T47D (cell line): ENCODE results near the gene GPN1.
A peak's percentile ranks its signal among the peaks of the same experiment; 100 is the strongest.
"Not testable (repeated sequence)": the region's sequence is repeated elsewhere in the genome, so short reads cannot be mapped to it uniquely, and the experiment has no call there.

Source experiments
- DNase-seq, 2 experiments: peaks; one replicate each; pipeline versions ENCODE4 v3.0.0 to v3.0.0-alpha.2; 2011 to 2012; ENCODE audit warnings: low read depth in 1 of 2, low spot score in 1 of 2
- JUND ChIP-seq: IDR thresholded peaks from 2 replicates; pipeline ENCODE4 v1.6.1; 2012; ENCODE audit warnings: low read depth
- in situ Hi-C: cut with HindIII; loops from 2 replicates; pipeline ENCODE4 v1.10.0; 2016; ENCODE audit warnings: low sequenced_read_pairs, low pct_unique_long_range_greater_than_20kb

Gene GPN1

DNA sequence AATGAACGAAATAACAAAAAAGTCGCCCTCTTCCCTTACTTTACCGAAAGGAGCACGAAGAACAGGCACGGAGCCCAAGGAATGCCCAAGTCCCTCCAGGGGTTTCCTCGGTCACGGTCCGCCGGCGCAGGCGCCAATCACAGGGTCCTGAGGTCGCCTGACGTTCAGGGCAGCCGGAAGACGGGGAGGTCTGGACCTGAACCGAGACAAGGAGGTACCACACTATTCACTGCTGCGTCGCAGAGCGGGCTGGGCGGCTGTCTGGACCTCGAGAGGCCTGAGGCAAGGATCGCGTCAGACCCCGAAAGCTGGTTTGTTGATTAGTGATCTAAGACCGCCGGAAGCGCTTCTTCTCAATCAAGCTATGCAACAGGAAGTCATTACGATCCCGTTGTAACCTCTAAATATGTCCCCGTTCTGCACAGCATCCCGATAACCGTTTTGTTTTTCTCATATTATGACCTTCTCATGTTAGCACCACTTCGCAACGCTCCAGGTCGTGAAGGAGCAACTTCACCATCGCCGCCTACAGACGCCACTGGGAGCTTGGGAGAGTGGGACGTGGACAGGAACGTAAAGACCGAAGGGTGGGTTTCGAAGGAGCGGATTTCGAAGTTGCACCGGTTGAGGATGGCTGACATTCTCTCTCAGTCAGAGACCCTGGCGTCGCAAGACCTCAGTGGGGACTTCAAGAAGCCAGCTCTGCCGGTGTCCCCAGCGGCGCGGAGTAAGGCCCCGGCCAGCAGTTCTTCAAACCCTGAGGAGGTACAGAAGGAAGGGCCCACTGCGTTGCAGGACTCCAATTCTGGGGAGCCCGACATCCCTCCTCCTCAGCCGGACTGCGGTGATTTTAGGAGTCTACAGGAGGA, 34.7 kb downstream of the GPN1 start, which contains the start of the genes SLC4A1AP and SUPT7L:
Gene SLC4A1AP (plus strand): TSS at position 605 of the 869 bp plus-strand sequence. CDS start 26 bp downstream, at position 631.
Gene SUPT7L (minus strand): TSS at position 330 of the 869 bp plus-strand sequence. CDS start 1,422 bp downstream, outside the sequence.
- in situ Hi-C loops, result no loop called here
- no peak for TF ChIP-seq JUND
- DNase-seq, result peak; percentile 37 to 82

DNA sequence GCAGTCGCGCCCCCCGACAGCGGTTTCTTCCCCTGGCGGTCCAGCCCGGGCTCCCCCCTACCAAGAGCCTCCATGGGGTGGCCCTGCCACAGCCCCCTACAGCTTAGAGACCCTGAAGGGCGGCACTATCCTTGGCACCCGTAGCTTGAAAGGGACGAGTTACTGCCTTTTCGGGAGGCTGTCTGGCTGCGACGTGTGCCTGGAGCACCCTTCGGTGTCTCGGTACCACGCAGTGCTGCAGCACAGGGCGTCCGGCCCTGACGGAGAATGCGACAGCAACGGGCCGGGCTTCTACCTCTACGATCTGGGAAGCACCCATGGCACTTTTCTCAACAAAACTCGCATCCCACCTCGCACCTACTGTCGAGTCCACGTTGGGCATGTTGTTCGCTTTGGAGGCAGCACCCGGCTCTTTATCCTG, 35.3 kb downstream of the GPN1 start:
- in situ Hi-C loops, result no loop called here
- no peak for TF ChIP-seq JUND
- DNase-seq, result no peak

DNA sequence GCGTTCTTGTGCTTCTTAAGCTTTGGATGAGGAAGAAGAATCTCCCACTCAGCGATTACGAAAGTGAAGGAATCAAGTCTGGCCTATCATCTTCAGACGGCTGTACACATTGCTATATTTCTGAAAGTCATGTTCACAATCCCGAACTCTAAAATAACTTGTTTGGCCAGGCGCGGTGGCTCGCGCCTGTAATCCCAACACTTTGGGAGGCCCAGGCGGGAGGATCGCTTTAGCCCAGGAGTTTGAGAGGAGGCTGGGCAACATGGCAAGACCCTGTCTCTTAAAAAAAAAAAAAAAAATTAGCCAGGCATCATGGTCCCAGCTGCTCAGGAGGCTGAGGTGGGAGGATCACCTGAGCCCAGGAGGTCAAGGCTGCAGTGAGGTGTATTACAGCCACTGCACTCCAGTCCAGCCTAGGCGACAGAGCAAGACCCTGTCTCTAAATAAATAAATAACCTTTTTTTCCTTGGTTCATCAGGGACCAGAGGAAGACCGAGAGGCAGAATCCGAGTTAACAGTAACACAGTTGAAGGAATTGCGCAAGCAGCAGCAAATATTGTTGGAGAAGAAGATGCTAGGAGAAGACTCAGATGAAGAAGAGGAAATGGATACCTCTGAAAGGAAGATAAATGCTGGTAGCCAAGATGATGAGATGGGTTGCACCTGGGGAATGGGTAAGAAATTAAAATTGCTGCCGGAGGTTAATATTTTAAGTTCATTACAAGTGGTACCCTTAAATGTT, 35.9 kb downstream of the GPN1 start:
- in situ Hi-C loops, result no loop called here
- TF ChIP-seq JUND, result no peak
- DNase-seq, result no peak

DNA sequence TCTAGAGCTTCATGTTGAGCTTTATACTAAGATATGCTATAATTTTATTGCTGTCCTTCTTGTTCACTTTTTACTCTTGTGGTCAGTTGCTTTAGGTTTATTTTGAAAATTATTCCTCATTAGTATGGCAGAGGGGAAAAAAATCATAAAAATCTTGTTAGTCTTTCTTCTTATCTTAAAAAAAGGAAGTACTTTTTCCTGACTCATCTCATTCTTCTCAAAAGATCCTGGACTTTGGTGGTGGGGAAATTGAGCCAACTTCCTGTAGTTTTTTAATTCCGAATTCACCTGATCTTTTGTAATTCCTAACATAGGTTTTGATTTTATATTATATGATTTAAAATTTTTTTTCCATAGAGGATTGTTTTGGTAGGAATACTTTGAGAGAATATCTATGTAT, 38.6 kb downstream of the GPN1 start:
- DNase-seq, result no peak
- in situ Hi-C loops, result no loop called here
- TF ChIP-seq JUND, result no peak

DNA sequence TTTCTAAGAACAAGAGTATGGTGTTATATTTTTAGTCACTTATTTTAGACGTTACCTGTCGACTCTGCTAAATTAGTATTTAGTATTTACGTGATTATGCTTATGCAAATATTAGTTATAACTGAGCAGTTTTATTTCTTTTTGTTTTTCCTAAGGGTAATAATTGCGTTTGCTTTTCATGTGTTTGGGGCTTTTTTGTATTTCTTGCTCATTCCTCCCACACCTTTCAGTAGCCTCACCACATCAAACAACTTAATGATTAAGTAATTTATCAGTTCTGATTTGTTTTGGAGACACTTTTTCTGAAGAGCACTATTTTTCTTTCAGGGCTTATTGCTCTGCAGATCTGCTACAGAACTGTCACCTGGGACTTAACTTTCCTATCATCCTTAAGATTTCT, 42.4 kb downstream of the GPN1 start:
- no peak for TF ChIP-seq JUND

GRCh38 chr2:27672723-27673486, 44.1 kb downstream of the GPN1 start:
- DNase-seq, result no peak
- in situ Hi-C loops, result no loop called here
- no peak for TF ChIP-seq JUND

More for the DNA sequence above, 42.4 kb downstream of the GPN1 start:
- DNase-seq, result no peak
- in situ Hi-C loops, result no loop called here

DNA sequence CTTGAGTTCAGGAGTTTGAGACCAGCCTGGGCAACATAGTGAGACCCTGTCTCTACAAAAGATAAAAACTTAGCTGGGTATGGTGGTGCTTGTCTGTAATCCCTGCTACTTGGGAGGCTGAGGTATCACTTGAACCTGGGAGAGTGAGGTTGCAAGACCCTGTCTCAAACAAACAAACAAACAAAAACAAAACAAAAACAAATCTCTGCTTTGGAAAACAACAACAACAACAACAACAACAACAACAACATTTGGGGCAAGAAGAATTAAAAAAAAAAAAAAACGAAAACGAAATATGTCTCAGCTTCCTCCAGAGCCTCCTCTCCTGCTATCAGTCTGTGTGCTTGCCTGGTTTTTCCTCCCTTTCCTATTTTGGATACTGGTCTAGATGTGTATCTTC, 51.7 kb downstream of the GPN1 start:
- no peak for TF ChIP-seq JUND
- no peak for DNase-seq
- in situ Hi-C loops, result no loop called here

DNA sequence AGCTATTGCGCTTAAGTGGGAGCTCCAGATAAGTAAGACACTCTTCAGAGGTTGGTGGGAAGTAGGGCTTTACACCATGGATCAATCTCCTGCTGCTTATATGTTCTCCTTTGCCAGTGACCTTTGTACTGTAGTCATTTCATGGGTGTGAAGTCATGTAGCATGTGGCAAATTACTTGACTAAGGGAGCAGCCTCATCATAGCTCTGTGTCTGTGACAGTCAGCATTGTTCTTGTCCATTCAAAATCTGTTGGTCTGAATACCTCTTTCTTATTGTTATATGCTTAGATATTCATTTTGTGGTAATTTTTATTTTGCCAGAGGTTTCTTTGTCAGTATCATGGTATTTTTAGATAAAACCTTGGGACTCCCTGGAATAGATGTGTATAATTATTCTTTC, 53.0 kb downstream of the GPN1 start:
- TF ChIP-seq JUND, result no peak
- in situ Hi-C loops, result no loop called here
- no peak for DNase-seq

DNA sequence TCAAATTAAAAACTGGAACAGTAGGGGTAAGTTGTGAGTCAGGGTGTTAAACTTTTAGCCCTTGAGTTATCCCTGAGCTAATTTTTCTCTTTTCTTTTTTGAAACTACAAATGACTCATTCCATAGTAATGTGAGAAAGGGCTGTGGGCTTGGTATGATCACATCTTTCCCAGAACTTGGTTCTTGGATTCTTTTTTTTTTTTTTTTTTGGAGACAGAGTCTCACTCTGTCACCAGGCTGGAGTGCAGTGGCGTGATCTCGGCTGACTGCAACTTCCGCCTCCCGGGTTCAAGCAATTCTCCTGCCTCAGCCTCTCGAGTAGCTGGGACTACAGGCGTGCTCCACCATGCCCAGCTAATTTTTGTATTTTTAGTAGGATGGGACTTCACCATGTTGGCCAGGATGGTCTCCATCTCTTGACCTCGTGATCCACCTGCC, 53.5 kb downstream of the GPN1 start:
- DNase-seq, in situ Hi-C loops: not testable (repeated sequence)

DNA sequence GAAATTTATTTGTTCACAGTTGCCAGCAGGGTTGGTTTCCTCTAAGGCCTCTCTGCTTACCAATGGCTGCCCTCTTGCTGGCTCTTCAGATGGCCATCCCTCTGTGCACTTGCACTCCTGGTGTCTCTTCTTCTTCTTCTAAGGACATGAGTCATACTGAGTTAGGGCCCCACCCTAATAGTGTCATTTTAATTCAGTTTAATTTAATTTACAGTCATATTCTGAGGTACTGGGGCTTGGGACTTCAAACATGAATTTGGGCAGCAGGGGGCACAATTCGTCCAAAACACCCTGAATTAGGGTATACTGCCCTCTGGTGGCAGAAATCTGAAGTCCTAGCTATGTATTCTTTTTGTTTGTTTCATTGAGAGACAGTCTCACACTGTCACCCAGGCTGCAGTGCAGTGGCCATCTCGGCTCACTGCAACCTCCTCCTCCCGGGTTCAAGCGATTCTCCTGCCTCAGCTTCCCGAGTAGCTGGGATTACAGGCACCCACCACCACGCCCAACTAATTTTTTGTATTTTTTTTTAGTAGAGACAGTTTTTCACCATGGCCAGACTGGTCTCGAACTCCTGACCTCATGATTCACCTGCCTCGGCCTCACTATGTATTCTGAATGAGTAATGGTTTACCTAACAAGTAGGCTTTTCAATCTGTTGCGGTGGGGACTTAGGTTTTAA, 54.7 kb downstream of the GPN1 start:
- in situ Hi-C loops, result no loop called here
- peak in 1 of 2 experiments; percentile 94 for DNase-seq
- TF ChIP-seq JUND, result no peak

GRCh38 chr2:27685006-27685405, 56.2 kb downstream of the GPN1 start:
- DNase-seq, in situ Hi-C loops: not testable (repeated sequence)

DNA sequence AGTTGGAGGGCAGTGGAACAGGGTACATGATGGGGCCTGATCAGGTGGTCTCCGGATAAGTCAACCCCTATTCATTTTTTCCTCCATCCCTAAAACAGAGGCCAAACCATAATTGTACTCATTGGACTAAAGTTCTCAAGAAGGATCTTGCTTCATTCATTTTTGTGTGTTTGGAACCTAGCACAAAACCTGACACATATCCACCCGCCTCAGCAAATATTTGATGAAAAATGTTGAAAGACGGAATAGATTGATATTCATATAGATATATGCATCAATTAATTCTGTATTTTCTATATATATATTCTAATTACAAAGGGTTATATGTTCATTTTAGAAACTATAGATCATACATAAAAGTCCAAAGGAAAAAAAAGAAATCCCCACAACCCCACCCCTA, 56.7 kb downstream of the GPN1 start:
- TF ChIP-seq JUND, result no peak
- DNase-seq, result no peak
- in situ Hi-C loops, result no loop called here
